HT-29 (cell line): ENCODE measurements around the gene KAT8. TPM values are rescaled to one million over a fixed set of nuclear protein-coding genes. Genes with fewer than 3 reads are reported as not detected.
"Not testable (repeated sequence)": the region's sequence is repeated elsewhere in the genome, so short reads cannot be mapped to it uniquely, and the experiment has no call there.

Experiments used
- DNase-seq: peaks from one replicate; pipeline ENCODE4 v3.0.0-alpha.2; 2015; ENCODE audit warnings: low spot score
- total RNA-seq: library from RNA; depleted of rRNA; stranded (reverse); fragments of >200 nt; shearing (Covaris generic); gene quantifications from 2 replicates; pipeline ENCODE4 v1.2.3, GENCODE V29; 2014

KAT8 gene
- total RNA-seq, 1 experiment from 2014 or later, result 50.1 TPM

- no peak for DNase-seq
Measured at GRCh38 chr16:31131416-31131815, 14.0 kb downstream of the KAT8 start.

- no peak for DNase-seq
Measured at GRCh38 chr16:31131841-31132271, 14.4 kb downstream of the KAT8 start.

DNA sequence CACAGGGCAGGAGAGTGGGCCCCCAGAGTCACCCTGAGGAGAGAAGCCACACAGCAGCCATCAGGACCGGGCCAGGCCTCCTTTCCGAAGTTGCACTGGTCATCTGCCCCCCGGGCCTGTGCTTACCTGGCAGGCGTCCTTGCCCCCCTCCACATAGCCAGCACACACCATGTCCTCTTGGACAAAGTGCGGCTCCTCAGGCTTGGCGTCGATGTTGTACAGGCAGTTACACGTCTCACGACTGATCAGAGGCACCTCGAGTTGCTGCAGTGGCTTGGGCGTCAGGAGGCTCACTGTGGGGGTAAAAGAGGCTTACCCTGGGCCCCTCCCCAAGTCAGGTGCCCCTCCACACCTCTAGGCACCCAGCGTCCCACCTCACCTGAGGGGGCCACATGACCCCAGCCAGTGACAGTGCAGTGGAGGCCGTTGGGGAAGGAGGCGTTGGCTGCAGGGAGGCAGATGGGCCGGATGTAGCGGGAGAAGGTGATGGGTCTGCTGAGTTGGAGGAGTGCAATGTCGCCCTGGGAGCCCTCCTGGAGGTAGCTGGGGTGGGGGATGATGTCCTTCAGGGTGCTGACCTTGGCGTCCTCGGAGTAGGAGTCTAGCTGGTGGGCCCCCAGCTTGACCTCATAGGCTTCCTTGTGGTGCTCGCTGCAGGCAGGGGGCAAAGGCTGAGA lies 15.0 kb downstream of the KAT8 start:
- DNase-seq, result no peak

- no peak for DNase-seq
Measured at GRCh38 chr16:31133046-31133501, 15.6 kb downstream of the KAT8 start.

- DNase-seq, result peak; percentile 22
Measured at GRCh38 chr16:31134091-31134571, 16.7 kb downstream of the KAT8 start.

GRCh38 chr16:31134625-31135534 lies 17.4 kb downstream of the KAT8 start:
- DNase-seq, result peak; percentile 60

DNA sequence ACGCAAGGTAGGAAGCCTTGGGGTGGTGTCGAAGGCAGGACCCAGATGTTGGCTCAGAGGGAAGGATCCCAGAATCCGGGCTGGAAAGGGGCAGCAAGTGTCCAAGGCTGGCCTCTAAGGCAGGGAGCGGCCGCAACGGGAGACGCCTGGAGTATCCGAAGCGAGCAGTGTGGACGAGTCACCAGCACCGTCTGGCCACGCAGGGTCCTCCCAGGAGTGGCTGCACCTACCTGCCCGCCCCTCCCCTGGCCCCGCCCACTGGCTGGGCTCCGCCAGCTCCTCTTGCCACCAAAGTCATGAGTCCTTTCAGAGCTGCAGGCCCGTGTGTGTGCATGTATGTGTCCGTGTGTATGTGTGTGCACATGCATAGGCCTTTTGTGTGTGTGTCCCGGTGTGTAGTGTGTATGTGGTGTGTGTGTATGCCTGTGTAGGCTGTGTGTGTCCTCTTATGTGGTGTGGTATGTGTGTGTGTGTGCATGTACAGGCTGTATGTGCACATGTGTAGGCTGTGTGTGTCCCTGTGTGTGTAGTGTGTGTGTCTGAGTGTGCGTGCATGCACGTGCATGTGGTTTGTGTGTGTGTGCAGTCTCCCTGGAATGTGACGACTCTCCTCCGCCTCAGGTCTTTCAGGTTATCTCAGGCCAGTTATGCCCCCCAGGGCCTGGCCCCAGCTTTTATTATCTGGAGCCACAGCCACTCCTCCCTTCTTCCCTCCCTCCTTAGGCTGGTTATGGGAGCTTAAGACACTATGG lies 18.2 kb downstream of the KAT8 start, which contains the start of gene PRSS8:
Gene PRSS8 (minus strand): TSS at position 193 of the 752 bp plus-strand sequence. CDS start 229 bp downstream, outside the sequence.
- DNase-seq, result peak; percentile 79

DNA sequence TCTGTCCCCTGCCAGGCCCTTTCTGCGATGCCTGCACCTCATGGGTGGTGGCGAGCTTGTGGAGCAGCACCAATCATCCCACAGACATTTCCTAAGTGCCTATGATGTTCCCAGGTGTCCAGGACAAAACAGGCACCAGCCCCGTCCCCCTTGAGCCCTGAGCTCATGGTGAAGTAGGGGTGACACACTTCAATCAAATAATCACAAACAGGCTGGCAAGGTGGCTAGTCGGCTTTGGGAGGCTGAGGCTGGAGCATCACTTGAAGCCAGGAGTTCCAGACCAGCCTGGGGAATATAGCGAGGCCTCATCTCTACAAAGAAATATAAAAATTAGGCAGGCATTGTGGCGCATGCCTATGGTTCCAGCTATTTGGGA lies 18.8 kb downstream of the KAT8 start:
- no peak for DNase-seq

DNA sequence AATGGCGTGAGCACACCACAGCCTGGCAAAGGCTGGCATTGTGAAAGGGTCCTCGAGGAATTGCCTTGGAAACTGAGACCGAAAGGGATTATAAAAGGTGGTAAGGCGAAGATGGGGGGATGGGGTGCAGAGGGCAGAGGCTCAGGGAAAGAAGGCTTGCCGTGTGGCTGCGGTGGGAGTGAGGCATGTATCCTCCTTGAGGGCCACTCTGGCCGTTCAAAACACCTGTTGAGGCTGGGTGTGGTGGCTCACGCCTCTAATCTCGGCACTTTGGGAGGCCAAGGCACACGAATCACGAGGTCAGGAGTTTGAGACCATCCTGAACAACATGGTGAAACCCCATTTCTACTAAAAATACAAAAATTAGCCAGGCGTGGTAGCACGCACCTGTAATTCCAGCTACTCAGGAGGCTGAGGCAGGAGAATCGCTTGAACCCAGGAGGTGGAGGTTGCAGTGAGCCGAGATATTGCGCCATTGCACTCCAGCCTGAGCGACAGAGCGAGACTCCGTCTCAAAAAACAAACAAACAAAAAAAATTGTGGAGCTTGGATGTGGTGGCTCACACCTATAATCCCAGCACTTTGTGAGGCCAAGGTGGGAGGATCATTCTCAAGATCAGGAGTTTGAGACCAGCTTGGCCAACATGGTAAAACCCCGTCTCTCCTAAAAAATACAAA lies 19.5 kb downstream of the KAT8 start:
- not testable (repeated sequence) for DNase-seq

GRCh38 chr16:31138621-31139578 lies 21.4 kb downstream of the KAT8 start:
- DNase-seq, result peak; percentile 93

DNA sequence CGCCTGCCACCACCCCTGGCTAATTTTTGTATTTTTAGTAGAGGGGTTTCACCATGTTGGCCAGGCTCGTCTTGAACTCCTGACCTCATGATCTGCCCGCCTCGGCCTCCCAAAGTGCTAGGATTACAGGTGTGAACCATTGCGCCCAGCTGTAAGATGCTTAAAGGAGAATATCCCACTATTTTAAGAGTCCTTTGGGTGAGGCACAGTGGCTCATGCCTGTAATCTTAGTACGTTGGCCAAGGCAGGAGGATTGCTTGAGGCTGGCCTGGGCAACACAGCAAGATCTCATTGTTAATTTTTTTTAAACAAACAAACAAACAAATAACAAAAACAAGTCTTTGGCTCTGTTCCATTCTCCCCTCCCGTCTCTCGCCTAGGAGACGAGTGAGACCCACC lies 23.6 kb downstream of the KAT8 start:
- not testable (repeated sequence) for DNase-seq

GRCh38 chr16:31141489-31142108 lies 24.1 kb downstream of the KAT8 start:
- DNase-seq, result no peak

GRCh38 chr16:31142109-31143010 lies 24.9 kb downstream of the KAT8 start:
- peak; percentile 98 for DNase-seq

GRCh38 chr16:31143011-31143693 lies 25.7 kb downstream of the KAT8 start:
- no peak for DNase-seq

DNA sequence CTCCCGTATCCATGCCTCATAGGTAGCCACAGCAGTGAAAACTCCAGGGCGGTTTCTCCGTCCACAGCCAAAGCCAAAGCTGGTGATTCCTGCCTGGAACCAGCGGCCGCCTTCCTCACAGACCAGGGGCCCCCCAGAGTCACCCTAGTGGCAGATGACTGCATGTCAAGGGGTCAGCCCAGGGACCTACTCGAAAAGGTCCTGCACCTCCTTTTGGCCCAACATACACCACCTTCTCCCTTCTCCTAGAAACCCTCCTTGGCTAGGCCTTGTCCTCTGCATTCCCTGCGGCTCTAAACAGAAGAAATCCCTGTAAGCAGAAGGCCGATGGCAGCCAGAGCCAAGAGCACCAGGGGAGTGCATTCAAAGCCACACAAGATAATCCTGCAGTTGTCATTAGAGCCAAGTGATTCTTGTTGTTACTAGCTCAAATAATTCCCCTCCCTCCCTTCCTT lies 26.3 kb downstream of the KAT8 start:
- no peak for DNase-seq

DNA sequence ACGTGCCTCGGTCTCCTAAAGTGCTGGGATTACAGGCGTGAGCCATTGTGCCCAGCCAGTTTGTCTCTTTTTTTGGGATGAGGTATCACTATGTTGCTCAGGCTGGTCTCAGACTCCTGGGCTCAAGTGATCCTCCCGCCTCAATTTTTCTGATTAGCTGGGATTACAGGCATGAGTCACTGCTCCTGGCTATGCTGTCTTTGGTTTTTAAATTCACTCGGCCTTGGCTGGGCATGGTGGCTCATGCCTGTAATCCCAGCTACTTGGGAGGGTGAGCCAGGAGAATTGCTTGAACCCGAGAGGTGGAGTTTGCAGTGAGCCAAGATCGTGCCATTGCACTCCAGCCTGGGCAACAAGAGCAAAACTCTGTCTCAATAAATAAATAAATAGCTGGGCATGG lies 27.0 kb downstream of the KAT8 start:
- not testable (repeated sequence) for DNase-seq

DNA sequence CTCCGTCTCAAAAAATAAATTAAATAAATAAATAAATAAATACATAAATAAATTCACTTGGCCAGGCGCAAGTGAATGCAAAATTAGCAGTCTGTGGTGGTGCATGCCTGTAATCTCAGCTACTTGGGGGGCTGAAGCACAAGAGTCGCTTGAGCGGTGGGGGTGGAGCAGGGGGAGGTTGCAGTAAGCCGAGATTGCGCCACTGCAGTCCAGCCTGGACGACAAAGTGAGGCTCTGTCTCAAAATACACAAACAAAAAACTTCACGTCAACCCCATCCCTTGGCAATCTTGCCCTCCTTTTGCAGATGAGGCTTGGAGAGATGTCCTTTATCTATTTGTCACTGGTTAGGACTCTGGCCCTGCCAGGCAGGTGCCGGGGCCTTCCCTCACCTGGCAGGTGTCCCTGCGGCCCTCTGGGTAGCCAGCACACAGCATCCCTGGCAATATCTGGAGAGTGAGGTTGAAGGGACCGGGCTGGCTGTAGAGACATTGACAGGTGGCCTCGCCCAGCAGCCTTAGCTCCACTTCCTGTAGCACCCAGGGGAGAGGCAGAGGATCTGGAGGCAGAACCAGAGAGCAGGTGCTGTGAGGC lies 28.0 kb downstream of the KAT8 start:
- no peak for DNase-seq
